CD4-positive, alpha-beta T cell treated with Interleukin-15 for 1 hour (primary cell): ENCODE data around the gene DYRK1A.
A peak's percentile ranks its signal among the peaks of the same experiment; 100 is the strongest.
"Not testable (repeated sequence)": the region's sequence is repeated elsewhere in the genome, so short reads cannot be mapped to it uniquely, and the experiment has no call there.

ENCODE experiments used
- DNase-seq: peaks from one replicate; pipeline ENCODE4 v3.0.0-alpha.2; 2020

DYRK1A gene

DNA sequence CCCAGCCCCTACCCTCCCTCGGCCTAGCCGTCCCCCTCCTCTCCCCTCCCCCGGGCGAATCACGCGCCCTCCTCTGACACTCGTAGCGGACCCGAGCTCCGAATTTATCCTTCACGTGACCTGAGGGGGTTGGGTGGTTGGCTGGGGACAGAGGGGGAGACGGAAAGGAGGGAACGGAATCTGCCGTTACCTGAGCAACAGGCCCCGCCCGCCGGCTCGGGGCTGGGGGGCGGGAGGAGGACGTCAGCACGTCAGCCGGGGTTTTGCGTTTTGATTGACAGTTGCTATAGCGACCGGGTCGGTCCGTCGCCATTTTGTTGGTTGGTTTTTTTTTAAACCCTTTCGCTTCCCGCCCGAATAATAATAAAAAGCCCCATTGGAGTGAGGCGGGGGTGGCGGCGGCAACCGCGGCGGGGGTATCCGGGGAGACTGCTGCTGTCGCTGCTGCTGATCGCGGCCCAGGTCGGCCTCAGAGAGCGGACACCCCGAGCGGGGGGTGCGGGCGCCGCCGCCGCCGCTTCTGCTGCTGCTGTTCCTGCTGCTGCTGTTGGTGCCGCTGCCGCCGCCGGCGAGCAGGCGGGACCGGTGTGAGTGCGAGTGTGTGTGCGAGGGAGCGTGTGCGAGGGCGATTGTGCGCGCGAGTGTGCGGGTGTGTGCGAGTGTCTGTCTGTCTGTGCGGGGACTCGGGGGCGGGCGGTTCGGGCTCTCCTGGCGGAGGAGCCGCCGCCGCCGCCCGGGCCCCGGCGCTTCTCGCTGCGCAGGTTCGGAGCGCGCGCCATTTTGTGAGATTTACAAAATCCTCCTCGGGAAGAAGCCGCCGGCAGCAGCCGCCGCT is at the start of gene DYRK1A:
TSS of gene DYRK1A (plus strand) at position 292 of the 835 bp plus-strand sequence. CDS start 53,602 bp downstream, outside the sequence.
- DNase-seq: peak; percentile 99

DNA sequence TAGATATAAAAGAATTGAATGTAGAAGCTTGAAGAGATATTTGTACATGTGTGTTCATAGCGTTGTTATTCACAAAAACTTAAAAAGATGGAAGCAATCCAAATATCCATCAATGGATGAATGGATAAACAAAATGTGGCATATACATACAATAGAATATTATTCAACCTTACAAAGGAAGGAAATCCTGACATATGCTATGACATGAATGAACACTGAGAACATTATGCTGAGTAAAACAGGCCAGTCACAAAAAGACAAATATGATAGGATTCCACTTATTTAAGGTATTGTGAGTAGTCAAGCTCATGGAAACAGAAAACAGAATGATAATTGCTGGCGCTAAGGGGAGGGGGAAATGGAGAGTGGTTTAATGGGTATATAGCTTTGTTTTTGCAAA is 47.0 kb upstream of the DYRK1A start:
- no peak for DNase-seq

DNA sequence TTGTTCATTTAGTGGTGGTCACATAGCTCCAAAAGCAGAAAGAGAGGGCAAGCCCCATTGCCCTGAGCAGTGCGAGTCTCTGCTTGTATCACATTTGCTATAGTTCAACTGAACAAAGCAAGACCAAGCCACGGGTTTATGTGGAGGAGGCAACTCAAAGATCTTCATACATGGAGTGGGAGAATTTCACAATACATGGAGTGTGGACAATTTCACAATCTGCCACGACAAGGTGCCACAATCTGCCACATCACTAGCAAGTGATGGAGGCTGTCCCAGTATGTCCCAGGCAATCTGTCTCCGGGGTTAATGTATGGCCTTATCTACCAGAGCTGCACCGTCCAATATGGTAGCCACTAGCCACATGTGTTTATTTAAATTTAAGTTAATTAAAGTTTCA is 44.5 kb upstream of the DYRK1A start:
- DNase-seq: no peak

DNA sequence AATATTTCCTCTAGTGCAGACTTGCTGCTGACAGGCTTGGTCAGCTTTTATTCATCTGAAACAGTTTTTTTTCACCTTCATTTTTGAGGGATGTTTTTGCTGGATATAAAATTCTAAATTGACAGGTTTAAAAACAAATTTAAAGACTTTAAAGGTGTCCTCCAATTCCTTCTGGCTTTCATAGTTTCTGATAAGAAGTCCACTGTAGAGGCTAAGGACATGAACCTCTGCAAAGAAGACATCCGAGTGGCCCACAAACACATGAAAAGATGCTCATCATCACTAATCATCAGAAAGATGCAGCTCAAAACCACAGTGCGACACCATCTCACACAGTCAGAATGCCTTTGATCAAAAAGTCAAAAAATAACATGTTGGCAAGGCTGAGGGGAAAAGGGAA is 42.0 kb upstream of the DYRK1A start:
- no peak for DNase-seq

DNA sequence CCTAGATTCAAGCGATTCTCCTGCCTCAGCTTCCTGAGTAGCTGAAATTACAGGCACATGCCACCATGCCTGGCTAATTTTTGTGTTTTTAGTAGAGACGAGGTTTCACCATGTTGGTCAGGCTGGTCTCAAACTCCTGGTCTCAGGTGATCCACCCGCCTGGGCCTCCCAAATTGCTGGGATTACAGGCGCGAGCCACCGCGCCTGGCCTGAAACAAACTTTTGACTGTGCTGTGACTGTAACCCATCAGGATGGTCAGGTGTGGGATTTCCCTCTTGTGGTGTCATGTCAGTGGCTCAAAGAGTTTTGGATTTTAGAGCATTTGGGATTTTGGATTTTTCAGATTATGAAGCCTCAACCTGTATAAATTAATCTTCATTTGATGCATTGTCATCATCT is 38.4 kb upstream of the DYRK1A start:
- not testable (repeated sequence) for DNase-seq

GRCh38 chr21:37331411-37331810 is 35.2 kb upstream of the DYRK1A start:
- no peak for DNase-seq

GRCh38 chr21:37335053-37335452 is 31.5 kb upstream of the DYRK1A start:
- no peak for DNase-seq

GRCh38 chr21:37337179-37337578 is 29.4 kb upstream of the DYRK1A start:
- DNase-seq: no peak

DNA sequence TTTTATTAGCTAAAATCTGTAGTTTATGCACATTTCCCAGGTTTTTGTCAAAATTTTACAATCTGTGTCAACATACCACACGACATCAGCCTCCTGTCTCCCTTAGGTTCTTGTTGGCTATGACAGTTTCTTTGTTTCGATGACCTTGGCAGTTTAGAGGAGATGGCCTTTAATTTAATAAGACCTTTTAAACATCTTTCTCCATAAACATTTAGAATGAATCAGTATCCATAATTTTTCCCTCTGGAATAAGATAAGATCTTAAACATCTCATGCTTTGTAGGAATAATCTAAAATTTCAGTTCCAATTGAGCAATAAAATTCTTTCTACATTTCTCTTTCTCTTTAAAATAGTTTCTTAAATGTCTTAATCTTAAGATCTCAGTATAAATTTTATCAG is 28.7 kb upstream of the DYRK1A start:
- no peak for DNase-seq

GRCh38 chr21:37338671-37339551 is 27.7 kb upstream of the DYRK1A start:
- no peak for DNase-seq

DNA sequence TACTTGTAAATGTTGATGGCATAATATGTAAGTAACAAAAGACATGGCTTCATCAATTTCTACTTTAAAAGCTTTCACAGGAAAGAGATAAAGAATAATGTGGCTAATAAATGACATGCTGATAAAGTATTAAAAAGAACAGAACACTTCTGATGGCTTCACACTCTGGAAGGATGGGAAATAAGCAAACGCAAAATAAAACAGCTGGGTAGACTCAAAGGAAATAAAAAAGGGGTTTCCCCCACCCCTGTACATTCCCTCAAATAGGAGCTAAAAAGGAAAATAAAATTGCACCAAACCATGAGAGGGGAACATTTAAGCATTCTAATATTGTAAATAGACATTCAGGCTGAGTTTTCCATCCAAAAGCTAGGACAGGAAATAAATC is 27.0 kb upstream of the DYRK1A start:
- no peak for DNase-seq

GRCh38 chr21:37341254-37341960 is 25.2 kb upstream of the DYRK1A start:
- DNase-seq: no peak

DNA sequence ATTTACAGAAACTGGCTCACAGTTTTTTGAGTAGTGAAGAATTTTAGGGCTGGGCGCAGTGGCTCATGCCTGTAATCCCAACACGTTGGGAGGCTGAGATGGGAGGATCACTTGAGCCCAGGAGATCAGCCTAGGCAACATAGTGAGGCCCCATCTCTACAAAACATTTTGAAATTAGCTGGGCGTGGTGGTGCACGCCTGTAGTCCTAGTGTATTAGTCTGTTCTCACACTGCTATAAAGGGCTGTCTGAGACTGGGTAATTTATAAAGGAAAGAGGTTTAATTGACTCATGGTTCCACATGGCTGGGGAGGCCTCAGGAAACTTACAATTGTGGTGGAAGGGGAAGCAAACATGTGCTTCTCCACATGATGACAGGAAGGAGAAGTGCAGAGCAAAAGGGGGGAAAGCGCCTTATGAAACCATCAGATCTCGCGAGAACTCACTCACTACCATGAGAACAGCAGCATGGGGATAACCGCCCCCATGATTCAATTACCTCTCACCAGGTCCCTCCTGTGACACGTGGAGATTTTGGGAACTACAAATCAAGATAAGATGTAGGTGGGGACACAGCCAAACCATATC is 24.4 kb upstream of the DYRK1A start:
- no peak for DNase-seq

GRCh38 chr21:37346841-37347430 is 19.6 kb upstream of the DYRK1A start:
- no peak for DNase-seq

DNA sequence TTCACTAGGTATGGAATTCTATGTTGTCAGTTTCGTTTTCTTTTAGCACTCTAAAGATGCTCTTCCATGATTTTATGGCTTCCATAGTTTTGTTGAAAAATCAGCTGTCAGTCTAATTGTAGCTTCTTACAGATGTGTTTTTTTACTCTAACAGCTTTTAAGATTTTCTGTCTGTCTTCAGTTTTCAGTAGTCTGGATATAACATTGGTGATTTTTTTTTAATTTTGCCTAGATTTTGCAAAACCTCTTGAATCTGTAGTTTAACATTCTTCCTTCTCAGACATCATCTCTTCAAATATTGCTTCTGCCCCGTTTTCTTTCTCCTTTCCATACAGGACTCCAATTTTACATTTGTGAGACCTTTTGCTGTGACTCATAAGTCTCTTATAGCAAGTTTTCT is 17.9 kb upstream of the DYRK1A start:
- DNase-seq: no peak

DNA sequence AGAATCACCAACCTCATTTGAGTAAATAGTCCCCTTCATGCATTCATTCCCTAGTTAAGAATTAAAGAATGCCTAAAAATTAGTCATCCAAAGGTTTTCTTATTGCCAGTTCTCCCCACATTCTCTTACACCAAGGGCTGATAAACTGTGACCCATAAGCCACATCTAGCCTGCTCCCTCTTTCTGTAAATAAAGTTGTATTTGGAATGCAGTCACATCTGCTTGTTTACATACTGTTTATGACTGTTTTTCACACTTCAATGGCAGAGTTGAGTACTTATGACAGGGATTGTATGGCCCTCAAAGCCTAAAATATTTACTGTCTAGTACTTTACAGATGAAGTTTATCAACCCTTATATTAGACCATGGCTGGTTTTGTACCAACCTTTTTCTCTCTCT is 16.1 kb upstream of the DYRK1A start:
- no peak for DNase-seq

GRCh38 chr21:37356706-37357105 is 9.9 kb upstream of the DYRK1A start:
- DNase-seq: no peak

DNA sequence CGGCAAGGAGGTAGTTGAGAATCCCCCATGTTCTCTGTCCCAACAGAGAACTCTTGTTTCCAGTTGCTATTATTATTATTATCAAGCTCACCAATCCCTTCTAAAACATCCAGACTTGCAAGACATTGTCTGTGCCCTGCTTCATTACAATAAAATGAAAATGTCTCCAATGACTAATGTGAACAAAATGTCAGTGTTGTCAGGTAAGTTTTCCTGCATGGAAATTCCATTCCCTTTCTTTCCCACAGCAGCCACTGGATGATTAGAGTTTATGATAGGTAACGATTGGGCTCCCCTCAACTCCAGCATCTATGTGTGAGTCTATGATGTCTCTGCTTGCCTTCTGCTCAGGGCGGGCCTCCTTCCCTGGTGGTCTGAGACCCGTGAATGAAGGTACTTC is 8.9 kb upstream of the DYRK1A start:
- DNase-seq: no peak

GRCh38 chr21:37358397-37358796 is 8.2 kb upstream of the DYRK1A start:
- no peak for DNase-seq

GRCh38 chr21:37363936-37364335 is 2.6 kb upstream of the DYRK1A start:
- DNase-seq: no peak

GRCh38 chr21:37364722-37365121 is 1.9 kb upstream of the DYRK1A start:
- DNase-seq: peak; percentile 23
